Caki2 (cell line): Measurements from ENCODE around the gene TEX52. TPM values are rescaled to one million over a fixed set of nuclear protein-coding genes. Genes with fewer than 3 reads are reported as not detected.
"Not testable (repeated sequence)": the region's sequence is repeated elsewhere in the genome, so short reads cannot be mapped to it uniquely, and the experiment has no call there.

ENCODE experiments used
- DNase-seq: peaks from one replicate; pipeline ENCODE4 v3.0.0-alpha.2; 2015; ENCODE audit warnings: low read depth
- in situ Hi-C: cut with HindIII; loops from 2 replicates; pipeline ENCODE4 v1.10.0; 2016; ENCODE audit warnings: low sequenced_read_pairs, low pct_unique_long_range_greater_than_20kb, mixed read lengths
- total RNA-seq: library from RNA; depleted of rRNA; stranded (reverse); fragments of >200 nt; shearing (Covaris generic); gene quantifications from 2 replicates; pipeline ENCODE4 v1.2.3, GENCODE V29; 2014; ENCODE audit warnings: low replicate concordance

Gene TEX52
- total RNA-seq, 1 experiment from 2014 or later: not detected

- in situ Hi-C loops: no loop called here
- peak; percentile 77 for DNase-seq
These were observed 20.5 kb upstream of the TEX52 start, which contains the start of the genes FOXM1 and RHNO1 for GRCh38 chr12:2877047-2877952. FOXM1 (minus strand) TSS chr12:2877174; CDS start chr12:2874478, 2,696 bp downstream. RHNO1 (plus strand) TSS chr12:2877223; CDS start chr12:2885367, 8,144 bp downstream.

DNA sequence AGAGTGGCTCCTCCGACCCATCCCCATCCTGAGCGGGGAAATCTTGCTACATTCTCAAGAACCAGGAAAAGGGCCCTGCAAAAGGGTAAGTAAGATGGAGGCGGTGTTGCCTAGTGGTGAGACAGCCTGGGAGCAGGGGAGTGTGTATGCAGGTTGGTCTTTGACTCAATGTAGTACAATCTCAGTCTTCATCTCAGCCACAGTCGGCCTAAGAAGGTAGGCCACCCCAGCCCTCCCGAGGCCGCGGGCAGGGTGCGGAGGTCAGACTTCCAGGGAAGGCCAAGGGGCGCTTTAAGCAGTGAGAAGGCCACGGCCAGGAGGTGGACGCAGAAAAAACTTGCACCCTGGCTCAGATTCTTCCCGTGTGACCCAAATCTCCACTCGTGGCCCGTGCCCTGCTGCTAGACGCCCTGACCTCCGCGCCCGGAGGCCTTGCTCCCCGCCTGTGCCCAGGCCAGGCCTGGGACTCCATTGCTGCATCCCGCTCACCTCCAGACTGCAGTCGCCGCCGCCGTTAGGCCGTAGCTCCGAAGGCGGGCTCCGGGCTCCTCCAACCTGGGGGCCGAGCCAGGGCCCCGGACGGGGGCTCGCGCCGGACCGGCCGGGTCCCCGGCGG lies 19.7 kb upstream of the TEX52 start:
- in situ Hi-C loops: no loop called here

GRCh38 chr12:2868986-2869632 lies 12.3 kb upstream of the TEX52 start:
- in situ Hi-C loops: not testable (repeated sequence)

More for the DNA sequence above, 19.7 kb upstream of the TEX52 start:
- peak; percentile 66 for DNase-seq

GRCh38 chr12:2864198-2864597 lies 7.4 kb upstream of the TEX52 start:
- in situ Hi-C loops: no loop called here
- DNase-seq: no peak

More at GRCh38 chr12:2868986-2869632, 12.3 kb upstream of the TEX52 start:
- DNase-seq: not testable (repeated sequence)

GRCh38 chr12:2863402-2863801 lies 6.6 kb upstream of the TEX52 start:
- in situ Hi-C loops, DNase-seq: not testable (repeated sequence)

DNA sequence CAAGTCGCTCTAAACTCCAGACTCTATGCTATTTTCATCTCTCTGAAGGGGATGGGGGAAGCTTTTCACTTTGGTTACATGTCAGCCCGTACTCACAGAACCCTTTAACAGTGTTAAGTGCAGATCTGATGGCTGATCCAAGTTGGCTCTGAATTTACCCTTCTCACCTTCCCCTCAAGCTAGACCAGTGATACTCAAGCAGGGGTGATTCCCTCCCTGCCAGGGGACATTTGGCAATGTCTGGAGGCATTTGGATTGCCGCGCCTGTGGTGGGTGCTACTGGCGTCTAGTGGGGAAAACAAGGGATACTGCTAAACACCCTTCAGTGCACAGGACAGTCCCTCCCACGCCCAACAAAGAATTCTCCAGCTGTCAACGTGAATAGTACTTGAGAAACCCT lies 6.0 kb upstream of the TEX52 start:
- no peak for DNase-seq
- in situ Hi-C loops: no loop called here

DNA sequence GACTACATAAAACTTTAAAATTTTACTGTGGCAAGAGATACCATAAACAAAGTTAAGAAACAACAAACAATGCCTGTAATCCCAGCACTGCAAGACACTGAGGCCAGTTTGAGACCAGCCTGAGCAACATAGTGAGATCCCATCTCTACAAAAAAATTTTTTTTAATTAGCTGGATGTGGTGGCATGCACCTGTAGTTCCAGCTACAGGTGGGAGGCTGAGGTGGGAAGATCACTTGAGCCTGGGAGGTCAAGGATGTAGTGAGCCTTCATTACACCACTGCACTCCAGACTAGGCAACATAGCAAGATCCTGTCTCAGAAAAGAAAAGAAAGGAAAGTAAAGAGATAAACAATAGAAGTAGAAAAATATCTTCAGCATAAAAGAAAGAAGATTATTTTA lies 3.3 kb upstream of the TEX52 start:
- DNase-seq: no peak
- in situ Hi-C loops: no loop called here

GRCh38 chr12:2858944-2859421 lies 2.1 kb upstream of the TEX52 start:
- in situ Hi-C loops: no loop called here
- DNase-seq: no peak

DNA sequence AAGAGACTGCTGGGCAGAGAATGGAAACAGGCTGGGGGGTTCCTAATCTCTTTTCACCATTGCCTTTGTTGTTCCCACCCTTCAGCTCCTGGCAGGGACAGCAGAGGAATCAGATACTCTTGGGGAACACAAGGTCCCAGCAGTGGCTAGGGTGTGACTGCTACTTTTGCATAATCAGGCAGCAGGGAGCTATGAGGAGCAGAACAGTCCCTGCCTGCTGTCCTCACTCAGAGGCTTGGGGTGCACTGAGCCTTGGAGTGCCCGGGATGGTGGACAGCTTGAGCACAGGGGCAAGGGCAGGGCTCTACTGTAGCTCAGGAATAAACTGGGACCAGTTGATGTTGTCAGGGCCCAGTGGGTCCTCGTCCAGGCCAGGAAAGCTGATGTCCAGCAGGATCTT lies 1.5 kb upstream of the TEX52 start:
- in situ Hi-C loops: no loop called here
- no peak for DNase-seq

- in situ Hi-C loops: no loop called here
- DNase-seq: no peak
These were observed 737 bp upstream of the TEX52 start for GRCh38 chr12:2857576-2857975.

DNA sequence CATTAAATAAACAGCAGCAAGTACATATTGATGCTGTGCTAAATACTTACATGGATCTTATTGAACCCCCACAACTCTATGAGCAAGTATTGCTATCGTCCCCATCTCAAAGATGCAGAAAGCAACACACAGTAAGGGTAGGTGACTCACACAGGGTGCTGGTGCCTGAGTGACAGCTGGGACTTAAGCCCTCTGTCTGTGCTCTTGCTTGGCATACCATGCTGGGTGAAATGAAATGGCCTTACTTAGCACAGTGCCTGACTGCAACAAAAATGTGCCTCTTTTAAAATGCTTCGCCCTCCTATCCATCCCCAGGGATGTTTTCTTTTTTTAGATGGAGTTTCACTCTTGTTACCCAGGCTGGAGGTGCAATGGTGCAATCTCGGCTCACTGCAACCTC lies 788 bp downstream of the TEX52 start:
- in situ Hi-C loops: no loop called here

DNA sequence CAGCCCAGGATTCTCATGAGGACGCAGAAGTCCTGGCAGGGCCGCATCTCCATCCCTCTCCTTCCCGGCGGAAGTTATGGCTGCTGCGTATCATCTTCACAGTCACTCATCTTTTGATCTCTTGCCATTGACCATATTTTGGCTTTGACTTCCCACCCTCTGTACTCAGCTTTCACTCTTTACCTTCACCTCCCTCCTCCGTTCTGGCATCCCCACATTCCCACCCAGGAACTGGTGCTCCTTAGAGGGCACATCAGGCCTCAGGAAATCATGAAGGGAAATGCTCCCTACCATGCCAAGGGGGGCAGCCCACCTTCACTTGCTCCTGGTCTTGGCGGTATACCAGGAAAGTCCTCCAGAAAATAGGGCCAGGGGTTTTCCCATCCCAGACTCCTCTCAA lies 1.3 kb downstream of the TEX52 start:
- in situ Hi-C loops: no loop called here
- DNase-seq: no peak

More for the DNA sequence above, 788 bp downstream of the TEX52 start:
- no peak for DNase-seq

DNA sequence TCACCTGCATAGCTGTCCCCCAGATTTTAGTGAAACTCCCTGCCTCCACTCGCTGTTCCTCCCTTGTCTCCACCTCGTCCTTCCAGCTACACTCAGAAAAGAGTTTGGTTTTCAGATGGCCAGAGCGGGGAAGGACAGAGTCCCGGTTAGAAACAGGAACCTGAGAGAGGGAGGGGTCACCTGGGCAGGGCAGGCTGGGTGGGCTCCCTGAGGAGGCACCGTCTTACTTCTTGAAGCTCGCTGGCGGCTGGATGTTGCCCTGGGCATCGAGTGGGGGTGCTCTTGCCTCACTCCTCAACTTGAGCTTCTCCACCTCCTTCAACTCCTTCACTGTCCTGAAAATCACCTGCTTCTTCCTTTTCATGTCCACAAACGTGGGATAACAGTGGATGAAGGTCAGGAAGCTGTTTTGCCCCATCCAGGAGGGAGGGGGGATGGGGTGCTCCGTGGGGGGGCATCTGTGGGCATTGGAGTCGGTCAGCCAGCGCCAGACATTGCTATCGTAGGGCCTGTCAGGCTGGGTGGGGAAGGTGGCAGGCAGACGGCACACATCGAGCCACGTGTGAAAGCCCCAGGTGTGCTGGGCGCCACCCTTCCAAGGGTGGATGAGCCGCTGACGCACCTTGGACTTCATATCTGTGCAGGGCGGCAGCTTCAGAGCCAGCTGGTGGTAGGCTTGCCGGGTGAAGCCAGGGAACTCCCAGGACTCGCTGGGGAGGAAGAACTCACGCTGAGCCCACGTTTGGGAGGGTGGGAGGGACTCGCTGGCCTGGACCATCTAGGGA lies 2.0 kb downstream of the TEX52 start:
- no peak for DNase-seq
- in situ Hi-C loops: no loop called here

DNA sequence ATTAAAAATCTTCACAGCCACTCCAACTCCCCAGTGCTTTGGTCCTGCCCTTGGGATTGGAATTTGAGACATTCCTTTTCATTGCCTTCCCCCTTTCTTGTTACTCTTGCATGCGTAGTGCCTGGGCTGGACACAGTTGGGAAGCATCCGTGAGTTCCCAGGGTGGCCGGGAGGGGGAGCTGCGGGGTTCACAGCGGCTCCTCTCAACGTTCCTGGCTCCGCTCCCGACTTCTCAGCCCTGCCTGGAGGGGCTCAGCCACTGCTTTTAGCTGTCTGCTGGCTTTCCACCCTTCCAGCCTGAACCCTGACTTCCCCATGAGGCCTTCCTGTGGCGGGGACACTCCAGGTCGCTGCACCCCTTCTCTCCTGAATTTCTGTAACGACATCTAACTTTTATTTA lies 3.2 kb downstream of the TEX52 start:
- peak; percentile 33 for DNase-seq
- in situ Hi-C loops: no loop called here

GRCh38 chr12:2851931-2852330 lies 4.9 kb downstream of the TEX52 start:
- in situ Hi-C loops: no loop called here
- DNase-seq: no peak

DNA sequence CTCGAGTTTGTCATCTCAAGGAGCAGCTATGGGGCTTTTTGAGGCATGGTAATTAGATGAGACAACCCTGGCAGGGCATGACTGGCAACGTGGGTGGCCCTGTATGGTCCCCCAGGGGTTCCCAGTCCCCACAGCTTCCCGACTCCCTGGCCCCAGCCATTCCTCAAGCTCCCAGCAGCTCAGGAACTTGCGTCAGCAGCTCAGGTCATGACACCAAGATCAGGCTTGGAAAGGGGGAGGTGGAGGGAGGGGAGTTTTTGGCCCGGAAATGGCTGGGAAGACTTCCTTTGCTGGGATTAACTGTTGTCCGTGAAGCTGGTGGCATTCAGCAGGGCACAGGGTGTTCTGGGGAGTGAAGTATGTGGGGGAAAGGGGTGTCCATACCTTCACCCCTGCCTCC lies 11.6 kb downstream of the TEX52 start:
- DNase-seq: no peak

DNA sequence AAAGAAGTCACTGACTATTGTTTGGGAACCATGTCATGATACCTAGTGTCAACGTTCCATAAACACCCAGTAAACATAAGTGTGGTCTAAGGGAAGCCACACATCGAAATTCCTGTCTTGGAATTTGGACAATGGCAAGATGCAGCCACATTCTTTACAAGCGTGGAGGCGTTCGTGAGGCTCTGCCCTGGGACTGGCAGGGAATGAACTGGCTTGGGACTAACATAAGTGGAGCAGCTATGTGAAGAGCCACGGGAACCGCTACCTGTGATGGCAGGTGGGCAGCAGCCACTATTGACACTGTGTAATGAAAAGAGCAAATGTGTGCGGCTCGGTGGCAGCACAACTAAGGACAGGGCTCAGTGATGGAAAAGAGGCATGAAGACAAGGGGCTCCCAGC lies 12.1 kb downstream of the TEX52 start:
- DNase-seq: no peak
- in situ Hi-C loops: no loop called here

More for the DNA sequence above, 11.6 kb downstream of the TEX52 start:
- in situ Hi-C loops: no loop called here

GRCh38 chr12:2842948-2843347 lies 13.9 kb downstream of the TEX52 start:
- in situ Hi-C loops: no loop called here
- DNase-seq: no peak
